Measurements from ENCODE around the gene CTXND2. TPM values are rescaled to one million over a fixed set of nuclear protein-coding genes. Genes with fewer than 3 reads are reported as not detected.
"Not testable (repeated sequence)": the region's sequence is repeated elsewhere in the genome, so short reads cannot be mapped to it uniquely, and the experiment has no call there.

CTXND2 gene
- polyA plus RNA-seq: not detected in 3 replicates
- polyA plus RNA-seq (2011; ENCODE audit: low read depth): not detected
- not detected in 2 replicates for polyA plus RNA-seq (2011; cell fraction: cytosol; rRNA removed)
- not detected in 2 replicates for polyA plus RNA-seq (2011; cell fraction: nucleus; rRNA removed)
- not detected in 2 replicates for polyA plus RNA-seq (2012; ENCODE audit: low replicate concordance)
- polyA minus RNA-seq: not detected in 3 replicates
- not detected for polyA minus RNA-seq (2011; cell fraction: cytosol; rRNA and poly(A)+ RNA removed)
- polyA minus RNA-seq (2011; cell fraction: nucleus; rRNA and poly(A)+ RNA removed): not detected in 2 replicates

DNA sequence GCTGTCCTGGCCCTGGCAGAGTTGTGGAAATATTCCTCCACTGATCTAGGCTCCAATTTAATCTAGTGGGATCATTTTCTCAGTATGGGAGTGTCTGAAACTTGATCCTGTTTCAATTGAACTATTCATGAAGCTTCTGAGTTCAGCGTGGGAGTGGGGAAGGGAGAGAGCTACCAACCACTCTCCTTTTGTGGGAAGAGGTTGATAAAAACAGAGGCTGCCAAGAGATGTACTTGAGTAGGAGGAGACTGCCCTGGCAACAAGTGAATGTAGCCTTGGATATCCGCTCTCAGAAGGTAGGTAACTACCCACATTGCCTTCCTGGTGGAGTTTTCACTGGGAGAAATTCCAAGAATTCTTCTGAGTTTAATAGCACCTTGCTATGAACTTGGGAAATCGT, at the start of gene CTXND2:
CTXND2 (plus strand) TSS at position 119 of the 400 bp plus-strand sequence. CDS start 25,179 bp downstream, outside the sequence.
- H3K4me1 ChIP-seq (ENCODE audit: control insufficient read depth, extremely low read depth, insufficient read depth, low read length): no peaks in the 10 kb centered on the region
- no peak for TF ChIP-seq CTCF (optimal IDR thresholded peaks at IDR 0.05 in 1 of 3, IDR thresholded peaks at IDR 0.05 in 1 of 3, conservative IDR thresholded peaks at IDR 0.05 in 1 of 3; ENCODE audit: extremely low read depth in 1 of 3, insufficient read depth in 2 of 3, low read length in 3 of 3)
- TF ChIP-seq EZH2 (IDR thresholded peaks at IDR 0.05; ENCODE audit: low read length): no peak
- H3K36me3 ChIP-seq (ENCODE audit: control insufficient read depth in 2 of 2, extremely low read depth in 1 of 2, insufficient read depth in 2 of 2, low read length in 2 of 2): no peaks in the 10 kb centered on the region
- no peak within 1 kb of the TSS for H2AFZ ChIP-seq (ENCODE audit: control insufficient read depth, low read length)
- no peak within 1 kb of the TSS for H3K27ac ChIP-seq (ENCODE audit: control insufficient read depth, insufficient read depth, low read length)
- no peak within 1 kb of the TSS for H3K4me2 ChIP-seq (ENCODE audit: control insufficient read depth, extremely low read depth, insufficient read depth, low read depth, low read length)
- dilution Hi-C loops (cut with MboI; ENCODE audit: extremely low pct_ligation_motif_present, low sequenced_read_pairs): no loop called here
- no peaks in the 10 kb centered on the region for H4K20me1 ChIP-seq (ENCODE audit: control insufficient read depth, extremely low read depth, insufficient read depth, low read length)
- no peak for DNase-seq (ENCODE audit: low read depth, low spot score)
- H3K9me3 ChIP-seq (ENCODE audit: control insufficient read depth, low read depth, low read length): no peaks in the 10 kb centered on the region
- H3K9me1 ChIP-seq (ENCODE audit: control insufficient read depth, extremely low read depth, insufficient read depth, low read length): no peaks in the 10 kb centered on the region
- H3K79me2 ChIP-seq (ENCODE audit: control insufficient read depth, insufficient read depth, low read length): no peaks in the 10 kb centered on the region
- no peak for FAIRE-seq
- no peak within 1 kb of the TSS for H3K9ac ChIP-seq (ENCODE audit: control insufficient read depth, extremely low read depth, insufficient read depth, low read length)
- no peak within 1 kb of the TSS for H3K4me3 ChIP-seq (ENCODE audit: control insufficient read depth in 2 of 3, extremely low read depth in 1 of 3, insufficient read depth in 2 of 3, low read depth in 1 of 3, low read length in 3 of 3)
- H3K27me3 ChIP-seq (ENCODE audit: control insufficient read depth, extremely low read depth, insufficient read depth, low read length): no peaks in the 10 kb centered on the region

GRCh38 chr1:150840850-150841249, 46.1 kb upstream of the CTXND2 start:
- H3K4me3 ChIP-seq (ENCODE audit: control insufficient read depth in 2 of 3, extremely low read depth in 1 of 3, insufficient read depth in 2 of 3, low read depth in 1 of 3, low read length in 3 of 3); H3K27me3 ChIP-seq (ENCODE audit: control insufficient read depth, extremely low read depth, insufficient read depth, low read length); H3K4me1 ChIP-seq (ENCODE audit: control insufficient read depth, extremely low read depth, insufficient read depth, low read length); H2AFZ ChIP-seq (ENCODE audit: control insufficient read depth, low read length); H3K9me1 ChIP-seq (ENCODE audit: control insufficient read depth, extremely low read depth, insufficient read depth, low read length); dilution Hi-C loops (cut with MboI; ENCODE audit: extremely low pct_ligation_motif_present, low sequenced_read_pairs); H3K9me3 ChIP-seq (ENCODE audit: control insufficient read depth, low read depth, low read length); H3K36me3 ChIP-seq (ENCODE audit: control insufficient read depth in 2 of 2, extremely low read depth in 1 of 2, insufficient read depth in 2 of 2, low read length in 2 of 2); H3K79me2 ChIP-seq (ENCODE audit: control insufficient read depth, insufficient read depth, low read length); FAIRE-seq; H3K9ac ChIP-seq (ENCODE audit: control insufficient read depth, extremely low read depth, insufficient read depth, low read length); H3K4me2 ChIP-seq (ENCODE audit: control insufficient read depth, extremely low read depth, insufficient read depth, low read depth, low read length); DNase-seq (ENCODE audit: low read depth, low spot score); H4K20me1 ChIP-seq (ENCODE audit: control insufficient read depth, extremely low read depth, insufficient read depth, low read length); H3K27ac ChIP-seq (ENCODE audit: control insufficient read depth, insufficient read depth, low read length): not testable (repeated sequence)

DNA sequence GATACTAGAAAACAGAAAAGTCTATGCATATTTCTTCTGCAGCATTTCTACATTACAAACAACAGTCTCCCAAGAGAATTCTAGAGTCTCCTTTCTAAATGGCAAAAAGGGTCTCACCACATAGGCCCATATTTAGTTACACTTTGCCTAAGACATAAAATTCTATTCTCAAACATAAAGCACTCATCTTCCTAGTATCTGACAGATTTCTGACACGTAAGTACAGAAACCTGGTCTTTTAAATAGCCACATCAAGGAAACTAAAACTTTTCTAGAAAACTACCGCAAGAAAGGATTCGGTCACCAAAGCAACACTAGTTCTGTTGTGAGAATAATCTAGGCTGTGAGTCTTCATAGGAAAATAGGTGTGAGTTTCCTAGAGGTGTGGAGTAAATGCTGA, 45.3 kb upstream of the CTXND2 start:
- Histone ChIP-seq H3K4me2 (ENCODE audit: control insufficient read depth, extremely low read depth, insufficient read depth, low read depth, low read length) (no peak overlapping the region), H3K4me3 (ENCODE audit: control insufficient read depth in 2 of 3, extremely low read depth in 1 of 3, insufficient read depth in 2 of 3, low read depth in 1 of 3, low read length in 3 of 3) (no peak overlapping the region), H3K9me1 (ENCODE audit: control insufficient read depth, extremely low read depth, insufficient read depth, low read length) (no peaks in the 10 kb centered on the region), H3K4me1 (ENCODE audit: control insufficient read depth, extremely low read depth, insufficient read depth, low read length) (no peaks in the 10 kb centered on the region), H3K36me3 (ENCODE audit: control insufficient read depth in 2 of 2, extremely low read depth in 1 of 2, insufficient read depth in 2 of 2, low read length in 2 of 2) (peaks cover 0 to 10% of the 10 kb centered on the region in 2 experiments), H3K27me3 (ENCODE audit: control insufficient read depth, extremely low read depth, insufficient read depth, low read length) (no peaks in the 10 kb centered on the region), H3K27ac (ENCODE audit: control insufficient read depth, insufficient read depth, low read length) (no peak overlapping the region), H3K79me2 (ENCODE audit: control insufficient read depth, insufficient read depth, low read length) (no peaks in the 10 kb centered on the region), H4K20me1 (ENCODE audit: control insufficient read depth, extremely low read depth, insufficient read depth, low read length) (no peaks in the 10 kb centered on the region), H3K9ac (ENCODE audit: control insufficient read depth, extremely low read depth, insufficient read depth, low read length) (no peak overlapping the region), H2AFZ (ENCODE audit: control insufficient read depth, low read length) (no peak overlapping the region), H3K9me3 (ENCODE audit: control insufficient read depth, low read depth, low read length) (no peaks in the 10 kb centered on the region)
- no peak for DNase-seq (ENCODE audit: low read depth, low spot score)
- dilution Hi-C loops (cut with MboI; ENCODE audit: extremely low pct_ligation_motif_present, low sequenced_read_pairs): no loop called here
- FAIRE-seq: no peak
- TF ChIP-seq EZH2 (IDR thresholded peaks at IDR 0.05; ENCODE audit: low read length) (no peak), CTCF (optimal IDR thresholded peaks at IDR 0.05 in 1 of 3, IDR thresholded peaks at IDR 0.05 in 1 of 3, conservative IDR thresholded peaks at IDR 0.05 in 1 of 3; ENCODE audit: extremely low read depth in 1 of 3, insufficient read depth in 2 of 3, low read length in 3 of 3) (no peak)

All from keratinocyte (primary cell).